HepG2 (cell line): ENCODE data around the gene INO80B. TPM values are rescaled to one million over a fixed set of nuclear protein-coding genes. Genes with fewer than 3 reads are reported as not detected.
A peak's percentile ranks its signal among the peaks of the same experiment; 100 is the strongest.

Experiments used
- CEBPB ChIP-seq: IDR thresholded peaks from 2 replicates; pipeline ENCODE4 v1.6.1; 2011; ENCODE audit warnings: low read depth, low read length, improper control_type of control experiment, borderline replicate concordance
- ELF1 ChIP-seq: sonication (generic); formaldehyde crosslinking; IDR thresholded peaks from 2 replicates; pipeline ENCODE4 v1.4.0; 2020; ENCODE audit warnings: missing genetic modification reagents
- FOXP1 ChIP-seq, 2 experiments: fragments of 450-650 bp in 1 of 2; IDR thresholded peaks; 2 replicates each; pipeline ENCODE4 v1.6.1; 2017 to 2018; ENCODE audit warnings: antibody characterized with exemption in 1 of 2
- HIVEP1 ChIP-seq: sonication (generic); formaldehyde crosslinking; IDR thresholded peaks from 2 replicates; pipeline ENCODE4 v1.4.0; 2020; ENCODE audit warnings: mild to moderate bottlenecking, missing genetic modification reagents
- KLF12 ChIP-seq: sonication (generic); formaldehyde crosslinking; IDR thresholded peaks from 2 replicates; pipeline ENCODE4 v1.4.0; 2020; ENCODE audit warnings: missing genetic modification reagents, borderline replicate concordance
- NR2F6 ChIP-seq, 2 experiments: IDR thresholded peaks; 2 replicates each; pipeline ENCODE4 v1.6.1; 2016; ENCODE audit warnings: antibody characterized with exemption in 1 of 2, mild to moderate bottlenecking in 1 of 2
- PCBP1 ChIP-seq: fragments of 200-400 bp; formaldehyde crosslinking; IDR thresholded peaks from 2 replicates; pipeline ENCODE4 v1.6.1; 2017; ENCODE audit warnings: mild to moderate bottlenecking, low read depth, low read length, borderline replicate concordance
- PHB2 ChIP-seq: fragments of 450-650 bp; IDR thresholded peaks from 2 replicates; pipeline ENCODE4 v1.6.1; 2018; ENCODE audit not compliant: partially characterized antibody
- PHF8 ChIP-seq: sonication (generic); formaldehyde crosslinking; IDR thresholded peaks from 2 replicates; pipeline ENCODE4 v1.5.0; 2020; ENCODE audit warnings: missing genetic modification reagents
- RFXAP ChIP-seq: sonication (generic); formaldehyde crosslinking; IDR thresholded peaks from 2 replicates; pipeline ENCODE4 v1.4.0; 2020; ENCODE audit warnings: missing genetic modification reagents, borderline replicate concordance
- SKI ChIP-seq: fragments of 450-650 bp; IDR thresholded peaks from one replicate; pipeline ENCODE4 v1.6.1; 2018; ENCODE audit warnings: mild to moderate bottlenecking; ENCODE audit not compliant: partially characterized antibody
- SSRP1 ChIP-seq: IDR thresholded peaks from 2 replicates; pipeline ENCODE4 v1.6.1; 2016; ENCODE audit warnings: control low read depth
- ZBTB8A ChIP-seq: sonication (generic); formaldehyde crosslinking; IDR thresholded peaks from 2 replicates; pipeline ENCODE4 v1.4.0; 2020; ENCODE audit warnings: mild to moderate bottlenecking, low read depth, missing genetic modification reagents, borderline replicate concordance
- ZNF24 ChIP-seq: fragments of 450-650 bp; IDR thresholded peaks from 2 replicates; pipeline ENCODE4 v1.6.1; 2017; ENCODE audit warnings: antibody characterized with exemption, mild to moderate bottlenecking
- ZNF335 ChIP-seq: sonication (generic); formaldehyde crosslinking; IDR thresholded peaks from 2 replicates; pipeline ENCODE4 v1.4.0; 2020; ENCODE audit warnings: missing genetic modification reagents
- ZNF446 ChIP-seq: sonication (generic); formaldehyde crosslinking; IDR thresholded peaks from 2 replicates; pipeline ENCODE4 v1.5.0; 2020; ENCODE audit warnings: mild to moderate bottlenecking, missing genetic modification reagents
- ZNF510 ChIP-seq: sonication (generic); formaldehyde crosslinking; IDR thresholded peaks from 2 replicates; pipeline ENCODE4 v1.4.0; 2020; ENCODE audit warnings: low read depth, mild to moderate bottlenecking, missing genetic modification reagents
- ZNF512B ChIP-seq: sonication (generic); formaldehyde crosslinking; IDR thresholded peaks from 2 replicates; pipeline ENCODE4 v1.5.1; 2020; ENCODE audit warnings: missing genetic modification reagents, mild to moderate bottlenecking, borderline replicate concordance
- ZNF549 ChIP-seq: sonication (generic); formaldehyde crosslinking; IDR thresholded peaks from 2 replicates; pipeline ENCODE4 v1.5.0; 2020; ENCODE audit warnings: missing genetic modification reagents
- ZNF550 ChIP-seq: sonication (generic); formaldehyde crosslinking; IDR thresholded peaks from 2 replicates; pipeline ENCODE4 v1.4.0; 2020; ENCODE audit warnings: mild to moderate bottlenecking, missing genetic modification reagents, borderline replicate concordance
- ZNF598 ChIP-seq: sonication (generic); formaldehyde crosslinking; IDR thresholded peaks from 2 replicates; pipeline ENCODE4 v1.5.1; 2020; ENCODE audit warnings: mild to moderate bottlenecking, missing genetic modification reagents, borderline replicate concordance
- ZNF737 ChIP-seq: sonication (generic); formaldehyde crosslinking; IDR thresholded peaks from 2 replicates; pipeline ENCODE4 v1.5.0; 2020; ENCODE audit warnings: missing genetic modification reagents, mild to moderate bottlenecking, borderline replicate concordance
- ZNF75D ChIP-seq: sonication (generic); formaldehyde crosslinking; IDR thresholded peaks from 2 replicates; pipeline ENCODE4 v1.8.1; 2023; ENCODE audit warnings: missing genetic modification reagents, mild to moderate bottlenecking, borderline replicate concordance
- polyA plus RNA-seq, 8 experiments: library from polyadenylated mRNA; depleted of rRNA in 3 of 8; stranded (reverse) in 7 of 8; unstranded in 1 of 8; fragments of >200 nt; fragmentation: Illumina TruSeq in 4 of 8; extraction: Trizol in 4 of 8; gene quantifications; 2 replicates each; pipeline versions ENCODE4 v1.2.1 to v1.2.3, GENCODE V29; 2011 to 2016; ENCODE audit warnings: low read depth in 4 of 8, missing spikeins in 1 of 8, mixed read lengths in 1 of 8; ENCODE audit not compliant: insufficient read depth in 1 of 8
- total RNA-seq, 5 experiments: library from RNA; depleted of rRNA; stranded (reverse); fragments of >200 nt; fragmentation: Illumina TruSeq; extraction: Trizol; gene quantifications; 2 replicates each; pipeline ENCODE4 v1.2.3, GENCODE V29; 2016; ENCODE audit warnings: low read depth in 1 of 5
- TF ChIP-seq, protein P1 (sequence below): conservative IDR thresholded peaks from 2 replicates; pipeline ENCODE4 v1.6.1; 2018; ENCODE audit warnings: missing genetic modification reagents
- TF ChIP-seq, protein P2 (sequence below): sonication (generic); formaldehyde crosslinking; IDR thresholded peaks from 2 replicates; pipeline ENCODE4 v1.8.1; 2023; ENCODE audit warnings: missing genetic modification reagents, mild to moderate bottlenecking, borderline replicate concordance
- TF ChIP-seq, protein P3 (sequence below): sonication (generic); formaldehyde crosslinking; IDR thresholded peaks from 2 replicates; pipeline ENCODE4 v1.5.0; 2020; ENCODE audit warnings: mild to moderate bottlenecking, low read depth, missing genetic modification reagents, borderline replicate concordance

The INO80B gene
- total and polyA plus RNA-seq, 2 of the 13 experiments (the other 11 are each of a cell fraction or from before 2014, with no cell fraction given): 6.2 to 14.5 TPM

DNA sequence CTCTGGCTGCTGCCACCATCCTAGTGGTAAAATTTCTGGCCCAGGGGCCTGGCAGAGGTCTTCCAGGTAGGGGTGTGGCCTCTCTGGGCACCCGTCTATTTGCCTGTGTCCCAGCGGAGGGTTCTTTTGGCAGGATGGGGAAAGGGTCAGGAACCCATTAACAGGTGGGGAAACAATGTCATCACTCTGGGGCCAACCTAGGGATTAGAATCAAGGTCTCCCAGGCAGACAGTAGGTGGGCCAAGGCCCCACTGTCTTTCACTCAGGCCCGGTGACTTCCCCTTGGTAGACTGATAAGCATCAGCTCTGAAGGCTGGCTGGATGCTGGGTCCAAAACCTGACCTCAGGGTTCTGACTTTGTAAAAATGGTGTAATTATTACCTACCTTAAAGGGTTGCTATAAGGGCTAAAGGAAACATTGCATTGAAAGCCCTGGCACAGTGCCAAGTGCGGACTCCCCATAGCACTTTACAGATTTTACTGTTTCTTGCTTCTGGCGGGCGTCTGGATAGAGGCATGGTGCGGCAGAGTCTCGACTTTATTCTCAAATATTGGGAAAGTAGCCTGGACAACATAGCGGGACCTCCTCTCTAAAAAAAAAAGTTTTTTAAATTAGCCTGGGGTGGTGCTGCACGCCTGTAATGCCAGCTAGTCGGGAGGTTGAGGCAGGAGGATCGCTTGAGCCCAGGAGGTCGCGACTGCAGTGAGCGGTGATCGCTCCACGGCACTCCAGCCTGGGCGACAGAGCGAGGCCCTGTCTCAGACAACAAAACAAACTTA, 42.3 kb downstream of the INO80B start (continued):
- peak; percentile 74 for TF ChIP-seq SKI
- no peak for TF ChIP-seq ZNF24
- TF ChIP-seq FOXP1 (IDR thresholded peaks at IDR 0.05): no peak
- TF ChIP-seq FOXP1 (CRISPR knock-in tag; IDR thresholded peaks at IDR 0.05): no peak
- TF ChIP-seq PHB2: no peak
- no peak for TF ChIP-seq ZNF510 (CRISPR knock-in tag)
- no peak for TF ChIP-seq ZNF75D (CRISPR knock-in tag)
- no peak for TF ChIP-seq KLF12 (CRISPR knock-in tag)
- TF ChIP-seq ELF1 (CRISPR knock-in tag): no peak
- TF ChIP-seq HIVEP1 (CRISPR knock-in tag): 0 out of 2 replicates have a peak, but pooled peaks have one; percentile 50
- no peak; the same call in 1 of the 2 replicates for TF ChIP-seq ZNF446
- no peak for TF ChIP-seq ZNF737 (CRISPR knock-in tag)
- TF ChIP-seq SSRP1 (CRISPR knock-in tag): no peak
- TF ChIP-seq RFXAP: no peak
- TF ChIP-seq NR2F6 (IDR thresholded peaks at IDR 0.05): peak; percentile 73
- no peak; the same call in 1 of the 2 replicates for TF ChIP-seq NR2F6 (CRISPR knock-in tag; IDR thresholded peaks at IDR 0.05)
- no peak for TF ChIP-seq ZNF512B (CRISPR knock-in tag)
- TF ChIP-seq, protein P1, sequence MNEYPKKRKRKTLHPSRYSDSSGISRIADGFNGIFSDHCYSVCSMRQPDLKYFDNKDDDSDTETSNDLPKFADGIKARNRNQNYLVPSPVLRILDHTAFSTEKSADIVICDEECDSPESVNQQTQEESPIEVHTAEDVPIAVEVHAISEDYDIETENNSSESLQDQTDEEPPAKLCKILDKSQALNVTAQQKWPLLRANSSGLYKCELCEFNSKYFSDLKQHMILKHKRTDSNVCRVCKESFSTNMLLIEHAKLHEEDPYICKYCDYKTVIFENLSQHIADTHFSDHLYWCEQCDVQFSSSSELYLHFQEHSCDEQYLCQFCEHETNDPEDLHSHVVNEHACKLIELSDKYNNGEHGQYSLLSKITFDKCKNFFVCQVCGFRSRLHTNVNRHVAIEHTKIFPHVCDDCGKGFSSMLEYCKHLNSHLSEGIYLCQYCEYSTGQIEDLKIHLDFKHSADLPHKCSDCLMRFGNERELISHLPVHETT (CRISPR knock-in tag): no peak; the same call in 1 of the 2 replicates
- no peak for TF ChIP-seq ZNF549
- TF ChIP-seq ZNF598: no peak; the same call in 1 of the 2 replicates
- TF ChIP-seq PHF8 (CRISPR knock-in tag): no peak; the same call in none of the 2 replicates
- TF ChIP-seq ZBTB8A (CRISPR knock-in tag): no peak; the same call in 1 of the 2 replicates
- peak; percentile 6; the same call in 1 of the 2 replicates for TF ChIP-seq CEBPB
- TF ChIP-seq, protein P2, sequence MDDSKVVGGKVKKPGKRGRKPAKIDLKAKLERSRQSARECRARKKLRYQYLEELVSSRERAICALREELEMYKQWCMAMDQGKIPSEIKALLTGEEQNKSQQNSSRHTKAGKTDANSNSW: no peak
- no peak for TF ChIP-seq PCBP1
- no peak for TF ChIP-seq ZNF550
- no peak for TF ChIP-seq ZNF335 (CRISPR knock-in tag)
- TF ChIP-seq, protein P3, sequence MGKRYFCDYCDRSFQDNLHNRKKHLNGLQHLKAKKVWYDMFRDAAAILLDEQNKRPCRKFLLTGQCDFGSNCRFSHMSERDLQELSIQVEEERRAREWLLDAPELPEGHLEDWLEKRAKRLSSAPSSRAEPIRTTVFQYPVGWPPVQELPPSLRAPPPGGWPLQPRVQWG (CRISPR knock-in tag): no peak
